Smooth muscle cell (in vitro differentiated cells): ENCODE results near the gene TMEM250. TPM values are rescaled to one million over a fixed set of nuclear protein-coding genes. Genes with fewer than 3 reads are reported as not detected.

ENCODE experiments used
- DNase-seq: peaks from one replicate; lab custom pipeline; 2025; ENCODE audit not compliant: unreplicated experiment; lab: John Stamatoyannopoulos, UW
- H2AFZ ChIP-seq: fragments of 200-600 bp; sonication (generic); 2 replicates; pipeline ENCODE4 v1.6.0; 2016; ENCODE audit warnings: antibody characterized with exemption, low read depth, mild to moderate bottlenecking
- H3F3A ChIP-seq: fragments of 200-600 bp; sonication (generic); 2 replicates; pipeline ENCODE4 v1.6.0; 2017; ENCODE audit warnings: antibody characterized with exemption, low read depth
- H3K27ac ChIP-seq: fragments of 200-600 bp; sonication (generic); 2 replicates; pipeline ENCODE4 v1.5.1; 2016; ENCODE audit warnings: low read depth, mild to moderate bottlenecking
- H3K27me3 ChIP-seq: fragments of 200-600 bp; sonication (generic); 2 replicates; pipeline ENCODE4 v1.6.1; 2016; ENCODE audit warnings: low read depth, mild to moderate bottlenecking
- H3K36me3 ChIP-seq: fragments of 200-600 bp; sonication (generic); 2 replicates; pipeline ENCODE4 v1.5.1; 2016; ENCODE audit warnings: low read depth
- H3K4me1 ChIP-seq: fragments of 200-600 bp; sonication (generic); 2 replicates; pipeline ENCODE4 v1.5.1; 2016; ENCODE audit warnings: low read depth
- H3K4me2 ChIP-seq: fragments of 200-600 bp; sonication (generic); 2 replicates; pipeline ENCODE4 v1.6.0; 2016; ENCODE audit warnings: mild to moderate bottlenecking
- H3K4me3 ChIP-seq: fragments of 200-600 bp; sonication (generic); 2 replicates; pipeline ENCODE4 v1.5.1; 2016; ENCODE audit warnings: mild to moderate bottlenecking
- H3K79me2 ChIP-seq: fragments of 200-600 bp; sonication (generic); 2 replicates; pipeline ENCODE4 v1.6.0; 2016; ENCODE audit warnings: low read depth, mild to moderate bottlenecking
- H3K9ac ChIP-seq: fragments of 200-600 bp; sonication (generic); 2 replicates; pipeline ENCODE4 v1.6.0; 2016; ENCODE audit warnings: low read depth
- H3K9me3 ChIP-seq: fragments of 200-600 bp; sonication (generic); replicated peaks from 2 replicates; pipeline ENCODE4 v1.5.1; 2016; ENCODE audit warnings: low read depth
- H4K20me1 ChIP-seq: fragments of 200-600 bp; sonication (generic); 2 replicates; pipeline ENCODE4 v1.6.0; 2016; ENCODE audit warnings: low read depth
- WGBS: methylation state at CpG from one replicate; pipeline ENCODE4 v1.1.7; 2016; ENCODE audit warnings: low lambda C conversion rate; 5-methylcytosine and 5-hydroxymethylcytosine counted together
- polyA plus RNA-seq: library from polyadenylated mRNA; unstranded; fragments of >200 nt; fragmentation: Nextera tagmentation; extraction: Ambion mirVana; gene quantifications from 2 replicates; pipeline ENCODE4 v1.2.1, GENCODE V29; 2016
- total RNA-seq: library from RNA; depleted of rRNA; stranded (reverse); fragments of >200 nt; gene quantifications from 2 replicates; pipeline ENCODE4 v1.2.3, GENCODE V29; 2014
- TF ChIP-seq, protein P1 (sequence below): fragments of 200-600 bp; sonication (generic); IDR thresholded peaks from 2 replicates; pipeline ENCODE4 v1.5.1; 2017; ENCODE audit warnings: borderline replicate concordance, mild to moderate bottlenecking, antibody characterized with exemption; ENCODE audit not compliant: insufficient read depth, poor library complexity, severe bottlenecking

TMEM250 gene
- total and polyA plus RNA-seq, 2 experiments from 2014 or later, result 26.7 to 38.2 TPM

DNA sequence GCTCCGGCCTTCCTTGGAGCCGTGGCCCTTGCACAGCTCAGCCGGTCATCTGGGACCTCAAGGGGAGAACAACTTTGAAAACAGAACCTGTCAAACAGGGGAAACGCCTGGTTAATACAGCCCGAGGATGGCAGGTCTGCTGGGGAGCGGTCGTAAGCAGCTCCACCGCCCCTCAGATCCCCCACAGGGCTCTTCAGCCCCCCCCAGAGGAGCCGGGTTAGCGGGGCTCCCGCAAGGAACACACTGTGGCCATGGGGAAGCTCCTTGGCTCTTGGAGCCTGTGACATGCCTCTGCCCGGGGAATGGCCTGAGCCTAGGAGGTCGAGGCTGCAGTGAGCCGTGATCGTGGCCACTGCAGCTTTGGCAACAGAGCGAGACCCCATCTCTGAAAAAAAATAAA is 6.8 kb downstream of the TMEM250 start:
- Histone ChIP-seq H3K4me3 (no peak overlapping the region), H3K9ac (no peak overlapping the region), H3K27me3 (no peaks in the 10 kb centered on the region), H3K9me3 (no peaks in the 10 kb centered on the region), H3K4me1 (peaks cover 20% of the 10 kb centered on the region), H3K4me2 (no peak overlapping the region), H3K79me2 (peaks cover 8% of the 10 kb centered on the region), H2AFZ (no peak overlapping the region), H3K36me3 (no peaks in the 10 kb centered on the region), H3K27ac (no peak overlapping the region), H4K20me1 (peaks cover 5% of the 10 kb centered on the region), H3F3A (peaks cover 18% of the 10 kb centered on the region)
- DNase-seq, result no peak
- TF ChIP-seq, protein P1, sequence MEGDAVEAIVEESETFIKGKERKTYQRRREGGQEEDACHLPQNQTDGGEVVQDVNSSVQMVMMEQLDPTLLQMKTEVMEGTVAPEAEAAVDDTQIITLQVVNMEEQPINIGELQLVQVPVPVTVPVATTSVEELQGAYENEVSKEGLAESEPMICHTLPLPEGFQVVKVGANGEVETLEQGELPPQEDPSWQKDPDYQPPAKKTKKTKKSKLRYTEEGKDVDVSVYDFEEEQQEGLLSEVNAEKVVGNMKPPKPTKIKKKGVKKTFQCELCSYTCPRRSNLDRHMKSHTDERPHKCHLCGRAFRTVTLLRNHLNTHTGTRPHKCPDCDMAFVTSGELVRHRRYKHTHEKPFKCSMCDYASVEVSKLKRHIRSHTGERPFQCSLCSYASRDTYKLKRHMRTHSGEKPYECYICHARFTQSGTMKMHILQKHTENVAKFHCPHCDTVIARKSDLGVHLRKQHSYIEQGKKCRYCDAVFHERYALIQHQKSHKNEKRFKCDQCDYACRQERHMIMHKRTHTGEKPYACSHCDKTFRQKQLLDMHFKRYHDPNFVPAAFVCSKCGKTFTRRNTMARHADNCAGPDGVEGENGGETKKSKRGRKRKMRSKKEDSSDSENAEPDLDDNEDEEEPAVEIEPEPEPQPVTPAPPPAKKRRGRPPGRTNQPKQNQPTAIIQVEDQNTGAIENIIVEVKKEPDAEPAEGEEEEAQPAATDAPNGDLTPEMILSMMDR, result no peak
- 83% methylated on average over 16 of the region's 16 CpGs for whole genome bisulfite sequencing

DNA sequence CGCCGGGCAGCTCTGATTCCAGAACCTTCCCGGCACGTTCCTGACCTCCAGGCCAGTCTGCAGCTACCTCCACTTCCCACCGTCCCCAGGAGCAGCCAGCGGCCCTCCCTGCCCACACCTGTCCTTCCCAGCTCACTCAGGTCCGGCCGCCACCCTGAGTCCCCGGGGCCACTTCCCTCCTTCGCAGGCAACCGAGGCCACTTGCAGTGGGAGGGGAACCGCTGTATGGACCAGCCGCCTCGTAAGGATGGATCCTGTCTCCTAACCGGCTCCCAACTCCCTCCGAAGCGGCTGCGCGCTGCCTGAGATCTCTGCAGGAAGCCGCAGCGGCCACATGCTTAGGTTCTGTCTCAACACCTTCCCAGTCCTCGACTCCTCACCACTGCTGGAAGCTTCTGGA is 7.5 kb downstream of the TMEM250 start:
- TF ChIP-seq, protein P1, result no peak
- H2AFZ ChIP-seq, result no peak overlapping the region

DNA sequence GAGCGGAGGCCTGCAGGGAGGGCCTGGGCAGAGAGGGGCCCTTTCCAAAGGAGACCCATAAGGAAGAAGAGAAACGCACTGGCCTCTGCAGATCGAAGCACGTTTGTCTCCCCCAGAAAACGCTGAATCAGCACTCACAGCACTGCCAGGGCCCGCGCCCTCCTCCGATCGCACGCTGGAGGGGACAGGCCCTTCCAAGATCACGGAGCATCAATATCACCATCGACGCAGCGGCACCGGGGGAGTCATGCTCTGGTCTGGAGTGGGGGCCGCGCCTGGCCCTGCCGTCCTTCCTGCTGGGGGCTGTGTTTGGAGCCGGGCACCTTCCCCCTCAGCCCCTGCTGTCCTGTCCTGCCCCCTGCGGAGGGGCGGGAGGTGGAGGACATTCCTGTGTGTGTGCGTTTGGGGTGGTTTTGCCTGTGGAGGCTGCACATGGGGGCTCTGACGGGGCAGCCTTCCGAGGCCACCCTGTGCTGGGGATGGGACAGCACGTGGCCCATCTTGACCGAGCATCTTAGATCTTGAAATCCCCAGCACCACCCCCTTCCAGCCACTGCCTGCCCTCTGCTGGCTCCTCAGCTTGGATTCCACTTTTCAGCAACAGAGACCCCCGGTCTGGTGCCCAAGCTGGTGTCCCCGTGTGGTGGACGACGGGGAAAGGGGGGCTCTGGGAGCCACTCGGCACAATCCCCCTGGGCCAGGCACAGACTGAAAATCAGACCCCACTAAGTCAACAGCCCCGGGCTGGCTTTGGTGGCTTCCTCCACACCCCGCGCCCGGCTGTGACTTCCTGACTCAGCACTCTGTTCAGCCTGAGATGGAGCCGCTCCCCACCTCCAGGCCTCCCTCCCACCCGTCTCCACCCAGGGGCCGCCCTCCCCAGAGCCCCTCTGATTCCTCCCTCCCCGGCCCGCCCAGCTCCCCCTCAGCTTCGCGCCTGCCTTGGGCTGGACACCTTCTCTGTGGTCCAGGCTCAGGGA is 8.3 kb downstream of the TMEM250 start:
- H3K79me2 ChIP-seq, result no peaks in the 10 kb centered on the region
- no peaks in the 10 kb centered on the region for H3K27me3 ChIP-seq
- TF ChIP-seq, protein P1, result no peak
- H4K20me1 ChIP-seq, result peaks cover 5% of the 10 kb centered on the region
- H2AFZ ChIP-seq, result no peak overlapping the region
- H3K9ac ChIP-seq, result no peak overlapping the region
- H3K4me2 ChIP-seq, result peak overlapping the region; percentile 80
- peak overlapping the region; percentile 44 for H3K4me3 ChIP-seq
- no peaks in the 10 kb centered on the region for H3K36me3 ChIP-seq
- peaks cover 18% of the 10 kb centered on the region for H3F3A ChIP-seq
- H3K9me3 ChIP-seq, result no peaks in the 10 kb centered on the region
- WGBS, result 26% methylated on average over 34 of the region's 42 CpGs
- no peak for DNase-seq
- peak overlapping the region; percentile 12 for H3K27ac ChIP-seq
- peaks cover 27% of the 10 kb centered on the region for H3K4me1 ChIP-seq

More for the DNA sequence above, 7.5 kb downstream of the TMEM250 start:
- Histone ChIP-seq H3K4me1 (peaks cover 20% of the 10 kb centered on the region), H3K9me3 (no peaks in the 10 kb centered on the region), H3F3A (peaks cover 18% of the 10 kb centered on the region), H3K4me3 (no peak overlapping the region), H3K4me2 (no peak overlapping the region), H3K27me3 (no peaks in the 10 kb centered on the region), H3K36me3 (no peaks in the 10 kb centered on the region), H3K9ac (no peak overlapping the region), H3K79me2 (peaks cover 3% of the 10 kb centered on the region), H4K20me1 (peaks cover 5% of the 10 kb centered on the region), H3K27ac (no peak overlapping the region)
- DNase-seq, result no peak
- WGBS, result 94% methylated on average over 22 of the region's 22 CpGs
